HepG2 (cell line): ENCODE data around the gene DGKD. TPM values are rescaled to one million over a fixed set of nuclear protein-coding genes. Genes with fewer than 3 reads are reported as not detected.

ENCODE experiments used
- ATAC-seq: fragments of 200-7000 bp; cut with Tn5 transposase; 3 replicates; pipeline ENCODE4 v1.9.1; 2020; ENCODE audit warnings: mild to moderate bottlenecking, moderate library complexity
- BruUV-seq: library from RNA; stranded (reverse); fragments of 400-500 nt; replicated peaks from 2 replicates; lab custom pipeline; 2021; lab: Mats Ljungman, UMichigan
- CTCF ChIA-PET: fragments of 300-600 bp; formaldehyde crosslinking; extraction: SDS; loops from one replicate; lab custom pipeline; 2021; ENCODE audit warnings: low total read pairs, inconsistent platforms, low intra/inter-chr PET ratio; lab: Yijun Ruan, JAX
- POLR2A ChIA-PET: fragments of 350-600 bp; sonication (Branson Sonifier 250); formaldehyde crosslinking; loops from one replicate; lab custom pipeline; 2020; ENCODE audit warnings: antibody characterized with exemption, inconsistent platforms; lab: Yijun Ruan, JAX
- DNase-seq: peaks from one replicate; pipeline ENCODE4 v3.0.0-alpha.2; 2015; ENCODE audit warnings: low spot score
- FAIRE-seq: peaks from 3 replicates; lab custom pipeline; 2011; peaks lifted over from hg19 to GRCh38; lab: Jason Lieb, UNC
- H2AFZ ChIP-seq: one replicate; pipeline ENCODE4 v1.6.1; 2011; ENCODE audit warnings: low read length, inconsistent platforms
- H3K27ac ChIP-seq: fragments of 300-600 bp; 3 replicates; pipeline ENCODE4 v1.8.0; 2011; ENCODE audit warnings: mixed run types, mild to moderate bottlenecking, mixed read lengths, low read length, inconsistent platforms; ENCODE audit not compliant: insufficient read depth; ENCODE audit errors: extremely low read length
- H3K27me3 ChIP-seq, 2 experiments: fragments of 200-600 bp in 1 of 2; 2 replicates in 1 of 2; 3 replicates in 1 of 2; pipeline versions ENCODE4 v1.6.0 to v1.8.0; 2011; ENCODE audit warnings: low read length in 2 of 2, mild to moderate bottlenecking in 2 of 2, moderate library complexity in 2 of 2, inconsistent platforms in 1 of 2; ENCODE audit not compliant: insufficient read depth in 2 of 2, control insufficient read depth in 1 of 2
- H3K36me3 ChIP-seq, 2 experiments: fragments of 200-600 bp in 1 of 2; replicated peaks in 1 of 2; 2 replicates in 1 of 2; 3 replicates in 1 of 2; pipeline versions ENCODE4 v1.5.1 to v1.8.0; 2011; ENCODE audit warnings: low read length in 2 of 2, inconsistent platforms in 1 of 2; ENCODE audit not compliant: insufficient read depth in 2 of 2, control insufficient read depth in 1 of 2
- H3K4me1 ChIP-seq: 2 replicates; pipeline ENCODE4 v1.5.1; 2012; ENCODE audit warnings: low read length, inconsistent platforms; ENCODE audit not compliant: insufficient read depth
- H3K4me2 ChIP-seq: 2 replicates; pipeline ENCODE4 v1.6.0; 2011; ENCODE audit warnings: low read depth, low read length, inconsistent platforms
- H3K4me3 ChIP-seq, 3 experiments: fragments of 200-600 bp in 1 of 3; sonication (generic), shearing (Covaris generic) in 1 of 3; replicated peaks in 1 of 3; 2 replicates each; pipeline ENCODE4 v1.5.1; 2011 to 2016; ENCODE audit warnings: low read length in 3 of 3, inconsistent platforms in 2 of 3, low read depth in 2 of 3, mild to moderate bottlenecking in 2 of 3, control low read depth in 1 of 3, mixed read lengths in 1 of 3; ENCODE audit not compliant: insufficient read depth in 1 of 3
- H3K79me2 ChIP-seq: one replicate; pipeline ENCODE4 v1.6.1; 2011; ENCODE audit warnings: low read length, inconsistent platforms; ENCODE audit not compliant: insufficient read depth
- H3K9ac ChIP-seq: 2 replicates; pipeline ENCODE4 v1.6.0; 2011; ENCODE audit warnings: mild to moderate bottlenecking, low read depth, low read length, inconsistent platforms; ENCODE audit not compliant: insufficient read depth
- H3K9me3 ChIP-seq: 2 replicates; pipeline ENCODE4 v1.5.1; 2012; ENCODE audit warnings: mild to moderate bottlenecking, low read length
- H4K20me1 ChIP-seq: 2 replicates; pipeline ENCODE4 v1.6.0; 2011; ENCODE audit warnings: inconsistent platforms, mild to moderate bottlenecking, low read length, moderate library complexity; ENCODE audit not compliant: insufficient read depth
- ATF1 ChIP-seq: IDR thresholded peaks from 2 replicates; pipeline ENCODE4 v1.6.1; 2016; ENCODE audit warnings: mild to moderate bottlenecking, control low read depth
- EEA1 ChIP-seq: sonication (generic); formaldehyde crosslinking; IDR thresholded peaks from 2 replicates; pipeline ENCODE4 v1.5.1; 2020; ENCODE audit warnings: mild to moderate bottlenecking, missing genetic modification reagents, borderline replicate concordance
- HNRNPH1 ChIP-seq: fragments of 200-400 bp; formaldehyde crosslinking; optimal IDR thresholded peaks from 2 replicates; pipeline ENCODE3; 2017; ENCODE audit warnings: mild to moderate bottlenecking, low read depth, low read length
- HOXA7 ChIP-seq: sonication (generic); formaldehyde crosslinking; IDR thresholded peaks from 2 replicates; pipeline ENCODE4 v1.8.1; 2022; ENCODE audit warnings: mild to moderate bottlenecking, missing genetic modification reagents, moderate library complexity
- KAT7 ChIP-seq: IDR thresholded peaks from 2 replicates; pipeline ENCODE4 v1.6.1; 2018; ENCODE audit warnings: borderline replicate concordance, missing compliant biosample characterization
- KLF16 ChIP-seq, 2 experiments: sonication (generic) in 1 of 2; formaldehyde crosslinking in 1 of 2; IDR thresholded peaks; 2 replicates each; pipeline versions ENCODE4 v1.6.1 to v1.8.0; 2016 to 2023; ENCODE audit warnings: missing genetic modification reagents in 2 of 2, missing compliant biosample characterization in 1 of 2
- MAFF ChIP-seq: IDR thresholded peaks from 2 replicates; pipeline ENCODE4 v1.6.1; 2011; ENCODE audit warnings: low read depth, low read length, improper control_type of control experiment
- MTF1 ChIP-seq: sonication (generic); formaldehyde crosslinking; IDR thresholded peaks from 2 replicates; pipeline ENCODE4 v1.5.0; 2020; ENCODE audit warnings: missing genetic modification reagents
- NCOA1 ChIP-seq: sonication (generic); formaldehyde crosslinking; IDR thresholded peaks from 2 replicates; pipeline ENCODE4 v1.9.0; 2021; ENCODE audit warnings: missing genetic modification reagents
- NFRKB ChIP-seq: fragments of 450-650 bp; IDR thresholded peaks from 2 replicates; pipeline ENCODE4 v1.6.1; 2017
- NR2F2 ChIP-seq: IDR thresholded peaks from 2 replicates; pipeline ENCODE4 v1.6.1; 2012; ENCODE audit warnings: low read depth, inconsistent platforms, borderline replicate concordance
- SNAI1 ChIP-seq: sonication (generic); formaldehyde crosslinking; IDR thresholded peaks from 2 replicates; pipeline ENCODE4 v1.5.0; 2020; ENCODE audit warnings: mild to moderate bottlenecking, missing genetic modification reagents, borderline replicate concordance
- STAG1 ChIP-seq: sonication (generic); formaldehyde crosslinking; IDR thresholded peaks from 2 replicates; pipeline ENCODE4 v1.4.0; 2020; ENCODE audit warnings: missing genetic modification reagents
- ZFP62 ChIP-seq: sonication (generic); formaldehyde crosslinking; IDR thresholded peaks from 2 replicates; pipeline ENCODE4 v1.4.0; 2020; ENCODE audit warnings: missing genetic modification reagents
- ZNF547 ChIP-seq: sonication (generic); formaldehyde crosslinking; IDR thresholded peaks from 2 replicates; pipeline ENCODE4 v1.5.1; 2020; ENCODE audit warnings: mild to moderate bottlenecking, missing genetic modification reagents
- ZNF615 ChIP-seq: sonication (generic); formaldehyde crosslinking; IDR thresholded peaks from 2 replicates; pipeline ENCODE4 v1.5.0; 2020; ENCODE audit warnings: mild to moderate bottlenecking, missing genetic modification reagents, borderline replicate concordance
- ZNF746 ChIP-seq: sonication (generic); formaldehyde crosslinking; IDR thresholded peaks from 2 replicates; pipeline ENCODE4 v1.8.0; 2022; ENCODE audit warnings: mild to moderate bottlenecking, missing genetic modification reagents
- ZNF883 ChIP-seq: sonication (generic); formaldehyde crosslinking; IDR thresholded peaks from 2 replicates; pipeline ENCODE4 v1.5.1; 2020; ENCODE audit warnings: mild to moderate bottlenecking, missing genetic modification reagents; ENCODE audit errors: not compliant biosample characterization
- WGBS: methylation state at CpG from one replicate; pipeline ENCODE4 v1.1.6; 2017; ENCODE audit warnings: low lambda C conversion rate; 5-methylcytosine and 5-hydroxymethylcytosine counted together
- in situ Hi-C: cut with HindIII; loops from 2 replicates; pipeline ENCODE4 v1.10.0; 2017; ENCODE audit warnings: low pct_unique_long_range_greater_than_20kb; ENCODE audit not compliant: extremely low pct_ligation_motif_present
- intact Hi-C: fragments of 100-400 bp; cut with micrococcal nuclease; formaldehyde crosslinking; loops from one replicate; pipeline ENCODE4 v1.10.0; 2022; ENCODE audit not compliant: unreplicated experiment
- polyA plus RNA-seq, 8 experiments: library from polyadenylated mRNA; depleted of rRNA in 3 of 8; stranded (reverse) in 7 of 8; unstranded in 1 of 8; fragments of >200 nt; fragmentation: Illumina TruSeq in 4 of 8; extraction: Trizol in 4 of 8; gene quantifications; 2 replicates each; pipeline versions ENCODE4 v1.2.1 to v1.2.3, GENCODE V29; 2011 to 2016; ENCODE audit warnings: low read depth in 4 of 8, missing spikeins in 1 of 8, mixed read lengths in 1 of 8; ENCODE audit not compliant: insufficient read depth in 1 of 8
- total RNA-seq, 5 experiments: library from RNA; depleted of rRNA; stranded (reverse); fragments of >200 nt; fragmentation: Illumina TruSeq; extraction: Trizol; gene quantifications; 2 replicates each; pipeline ENCODE4 v1.2.3, GENCODE V29; 2016; ENCODE audit warnings: low read depth in 1 of 5
- TF ChIP-seq, protein P1 (sequence below): IDR thresholded peaks from 2 replicates; pipeline ENCODE4 v1.6.1; 2016; ENCODE audit warnings: low read depth, missing genetic modification reagents, missing compliant biosample characterization
- TF ChIP-seq, protein P2 (sequence below): sonication (generic); formaldehyde crosslinking; IDR thresholded peaks from 2 replicates; pipeline ENCODE4 v1.8.0; 2022; ENCODE audit warnings: mild to moderate bottlenecking, missing genetic modification reagents, moderate library complexity
- TF ChIP-seq, protein P3 (sequence below): IDR thresholded peaks from 2 replicates; pipeline ENCODE4 v1.6.1; 2016; ENCODE audit warnings: low read depth, borderline replicate concordance

Gene DGKD
- total and polyA plus RNA-seq, 2 of the 13 experiments (the other 11 are each of a cell fraction or from before 2014, with no cell fraction given): 24.5 to 33.2 TPM

GRCh38 chr2:233368756-233369155 lies 14.5 kb downstream of the DGKD start (continued):
- TF ChIP-seq, protein P1, sequence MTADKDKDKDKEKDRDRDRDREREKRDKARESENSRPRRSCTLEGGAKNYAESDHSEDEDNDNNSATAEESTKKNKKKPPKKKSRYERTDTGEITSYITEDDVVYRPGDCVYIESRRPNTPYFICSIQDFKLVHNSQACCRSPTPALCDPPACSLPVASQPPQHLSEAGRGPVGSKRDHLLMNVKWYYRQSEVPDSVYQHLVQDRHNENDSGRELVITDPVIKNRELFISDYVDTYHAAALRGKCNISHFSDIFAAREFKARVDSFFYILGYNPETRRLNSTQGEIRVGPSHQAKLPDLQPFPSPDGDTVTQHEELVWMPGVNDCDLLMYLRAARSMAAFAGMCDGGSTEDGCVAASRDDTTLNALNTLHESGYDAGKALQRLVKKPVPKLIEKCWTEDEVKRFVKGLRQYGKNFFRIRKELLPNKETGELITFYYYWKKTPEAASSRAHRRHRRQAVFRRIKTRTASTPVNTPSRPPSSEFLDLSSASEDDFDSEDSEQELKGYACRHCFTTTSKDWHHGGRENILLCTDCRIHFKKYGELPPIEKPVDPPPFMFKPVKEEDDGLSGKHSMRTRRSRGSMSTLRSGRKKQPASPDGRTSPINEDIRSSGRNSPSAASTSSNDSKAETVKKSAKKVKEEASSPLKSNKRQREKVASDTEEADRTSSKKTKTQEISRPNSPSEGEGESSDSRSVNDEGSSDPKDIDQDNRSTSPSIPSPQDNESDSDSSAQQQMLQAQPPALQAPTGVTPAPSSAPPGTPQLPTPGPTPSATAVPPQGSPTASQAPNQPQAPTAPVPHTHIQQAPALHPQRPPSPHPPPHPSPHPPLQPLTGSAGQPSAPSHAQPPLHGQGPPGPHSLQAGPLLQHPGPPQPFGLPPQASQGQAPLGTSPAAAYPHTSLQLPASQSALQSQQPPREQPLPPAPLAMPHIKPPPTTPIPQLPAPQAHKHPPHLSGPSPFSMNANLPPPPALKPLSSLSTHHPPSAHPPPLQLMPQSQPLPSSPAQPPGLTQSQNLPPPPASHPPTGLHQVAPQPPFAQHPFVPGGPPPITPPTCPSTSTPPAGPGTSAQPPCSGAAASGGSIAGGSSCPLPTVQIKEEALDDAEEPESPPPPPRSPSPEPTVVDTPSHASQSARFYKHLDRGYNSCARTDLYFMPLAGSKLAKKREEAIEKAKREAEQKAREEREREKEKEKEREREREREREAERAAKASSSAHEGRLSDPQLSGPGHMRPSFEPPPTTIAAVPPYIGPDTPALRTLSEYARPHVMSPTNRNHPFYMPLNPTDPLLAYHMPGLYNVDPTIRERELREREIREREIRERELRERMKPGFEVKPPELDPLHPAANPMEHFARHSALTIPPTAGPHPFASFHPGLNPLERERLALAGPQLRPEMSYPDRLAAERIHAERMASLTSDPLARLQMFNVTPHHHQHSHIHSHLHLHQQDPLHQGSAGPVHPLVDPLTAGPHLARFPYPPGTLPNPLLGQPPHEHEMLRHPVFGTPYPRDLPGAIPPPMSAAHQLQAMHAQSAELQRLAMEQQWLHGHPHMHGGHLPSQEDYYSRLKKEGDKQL (CRISPR knock-in tag): no peak
- TF ChIP-seq ZNF746 (CRISPR knock-in tag) (no peak), MAFF (no peak), KAT7 (CRISPR knock-in tag) (no peak), STAG1 (CRISPR knock-in tag) (no peak), NCOA1 (CRISPR knock-in tag) (no peak), ATF1 (no peak), HOXA7 (no peak)
- TF ChIP-seq, all 625 proteins: peak for 0

DNA sequence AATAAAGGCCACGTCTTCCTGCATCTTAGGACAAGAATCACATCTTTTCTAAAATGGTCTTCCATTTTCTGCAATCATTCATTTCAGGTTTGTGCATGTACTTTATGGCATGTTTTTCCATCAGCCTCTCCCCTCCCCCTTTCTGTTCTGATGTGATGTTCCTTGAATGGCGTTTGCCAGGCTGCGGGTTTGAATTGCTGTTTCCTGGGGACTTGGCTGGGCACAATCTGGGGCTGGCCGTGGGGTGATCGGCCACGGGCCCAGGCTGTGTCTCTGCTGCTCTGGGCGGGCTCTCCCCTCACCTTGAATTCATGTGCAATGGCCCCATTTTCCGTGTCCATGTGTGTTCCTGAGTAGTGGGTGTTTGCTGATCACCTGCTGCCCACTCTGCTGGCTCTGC lies 15.2 kb downstream of the DGKD start:
- Histone ChIP-seq H3K9ac (no peak overlapping the region), H3K27me3 (no peaks in the 10 kb centered on the region), H3K9me3 (no peaks in the 10 kb centered on the region), H2AFZ (no peak overlapping the region), H3K4me3 (no peak overlapping the region), H4K20me1 (no peaks in the 10 kb centered on the region), H3K79me2 (peaks cover 22% of the 10 kb centered on the region), H3K4me1 (peaks cover 18% of the 10 kb centered on the region), H3K27ac (no peak overlapping the region), H3K4me2 (no peak overlapping the region), H3K36me3 (no peaks in the 10 kb centered on the region; a peak in 5 of 5 replicates)
- no TSS peak for BruUV-seq
- POLR2A ChIA-PET: no interaction called here
- WGBS: 90% methylated on average over 8 of the region's 8 CpGs
- CTCF ChIA-PET: no interaction called here
- no peak for FAIRE-seq
- intact Hi-C loops (no loop called here), in situ Hi-C loops (no loop called here)
- ATAC-seq: no peak; the same call in 2 of the 3 replicates
- TF ChIP-seq NR2F2: no peak
- TF ChIP-seq MAFF: no peak
- TF ChIP-seq, protein P2, sequence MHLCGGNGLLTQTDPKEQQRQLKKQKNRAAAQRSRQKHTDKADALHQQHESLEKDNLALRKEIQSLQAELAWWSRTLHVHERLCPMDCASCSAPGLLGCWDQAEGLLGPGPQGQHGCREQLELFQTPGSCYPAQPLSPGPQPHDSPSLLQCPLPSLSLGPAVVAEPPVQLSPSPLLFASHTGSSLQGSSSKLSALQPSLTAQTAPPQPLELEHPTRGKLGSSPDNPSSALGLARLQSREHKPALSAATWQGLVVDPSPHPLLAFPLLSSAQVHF (CRISPR knock-in tag): no peak
- no peak for TF ChIP-seq ZNF883 (CRISPR knock-in tag)
- no peak for TF ChIP-seq KLF16 (CRISPR knock-in tag; IDR thresholded peaks at IDR 0.05)
- TF ChIP-seq ZFP62 (CRISPR knock-in tag): no peak
- TF ChIP-seq HNRNPH1: no peak
- TF ChIP-seq ZNF547: no peak
- TF ChIP-seq SNAI1: no peak
- no peak for TF ChIP-seq NFRKB
- TF ChIP-seq EEA1 (CRISPR knock-in tag): no peak
- TF ChIP-seq, protein P3, sequence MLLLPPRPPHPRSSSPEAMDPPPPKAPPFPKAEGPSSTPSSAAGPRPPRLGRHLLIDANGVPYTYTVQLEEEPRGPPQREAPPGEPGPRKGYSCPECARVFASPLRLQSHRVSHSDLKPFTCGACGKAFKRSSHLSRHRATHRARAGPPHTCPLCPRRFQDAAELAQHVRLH (CRISPR knock-in tag): no peak
- no peak for TF ChIP-seq ZNF615 (CRISPR knock-in tag)
- no peak for TF ChIP-seq MTF1 (CRISPR knock-in tag)
- DNase-seq: no peak
